Activated naive CD8-positive, alpha-beta T cell treated with anti-CD3 and anti-CD28 coated beads, Interleukin-2, amount 50 U/mL, for 24 hours (primary cell): Measurements from ENCODE around the gene FADD.
"Not testable (repeated sequence)": the region's sequence is repeated elsewhere in the genome, so short reads cannot be mapped to it uniquely, and the experiment has no call there.

Experiments used
- ATAC-seq: fragments of 150-1000 bp; cut with Tn5 transposase; one replicate; pipeline ENCODE4 v1.10.0; 2021
- DNase-seq: peaks from one replicate; pipeline ENCODE4 v3.0.0; 2021
- H3K27ac Mint-ChIP-seq: one replicate; pipeline ENCODE4 v1.8.0; 2021; ENCODE audit warnings: mild to moderate bottlenecking, mixed read lengths
- H3K27me3 Mint-ChIP-seq: one replicate; pipeline ENCODE4 v1.8.0; 2021; ENCODE audit warnings: mixed read lengths
- H3K36me3 Mint-ChIP-seq: one replicate; pipeline ENCODE4 v1.8.0; 2021; ENCODE audit warnings: low read depth, mixed read lengths
- H3K4me1 Mint-ChIP-seq: one replicate; pipeline ENCODE4 v1.8.0; 2021; ENCODE audit warnings: mixed read lengths
- H3K4me3 Mint-ChIP-seq: one replicate; pipeline ENCODE4 v1.8.0; 2021; ENCODE audit warnings: mild to moderate bottlenecking, moderate library complexity, mixed read lengths
- H3K9me3 Mint-ChIP-seq: one replicate; pipeline ENCODE4 v1.8.0; 2021; ENCODE audit warnings: mixed read lengths

FADD gene

DNA sequence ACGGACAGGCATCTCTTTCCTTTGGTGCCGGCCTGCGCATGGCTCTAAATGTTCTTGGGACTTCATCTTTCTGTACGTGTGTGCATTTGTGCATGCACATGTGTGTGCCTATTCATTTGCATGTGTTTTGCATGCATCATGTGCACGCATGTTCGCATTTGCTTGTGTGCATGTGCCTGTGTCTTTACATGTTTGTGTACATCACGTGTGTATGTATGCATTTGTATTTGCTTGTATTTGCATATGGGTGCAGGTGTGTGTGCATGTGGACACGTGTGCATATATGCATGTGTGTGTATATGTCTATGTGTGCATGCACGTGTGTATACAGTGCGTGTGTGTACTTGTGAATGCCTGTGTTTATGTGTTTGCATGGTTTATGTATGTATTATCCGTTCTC is 13.5 kb upstream of the FADD start:
- no peaks in the 10 kb centered on the region for H3K4me1 Mint-ChIP-seq
- peaks cover 5% of the 10 kb centered on the region for H3K27me3 Mint-ChIP-seq
- ATAC-seq (no peak), DNase-seq (no peak)
- H3K27ac Mint-ChIP-seq, result no peak overlapping the region
- H3K4me3 Mint-ChIP-seq, result no peak overlapping the region
- no peaks in the 10 kb centered on the region for H3K36me3 Mint-ChIP-seq
- H3K9me3 Mint-ChIP-seq, result no peaks in the 10 kb centered on the region

DNA sequence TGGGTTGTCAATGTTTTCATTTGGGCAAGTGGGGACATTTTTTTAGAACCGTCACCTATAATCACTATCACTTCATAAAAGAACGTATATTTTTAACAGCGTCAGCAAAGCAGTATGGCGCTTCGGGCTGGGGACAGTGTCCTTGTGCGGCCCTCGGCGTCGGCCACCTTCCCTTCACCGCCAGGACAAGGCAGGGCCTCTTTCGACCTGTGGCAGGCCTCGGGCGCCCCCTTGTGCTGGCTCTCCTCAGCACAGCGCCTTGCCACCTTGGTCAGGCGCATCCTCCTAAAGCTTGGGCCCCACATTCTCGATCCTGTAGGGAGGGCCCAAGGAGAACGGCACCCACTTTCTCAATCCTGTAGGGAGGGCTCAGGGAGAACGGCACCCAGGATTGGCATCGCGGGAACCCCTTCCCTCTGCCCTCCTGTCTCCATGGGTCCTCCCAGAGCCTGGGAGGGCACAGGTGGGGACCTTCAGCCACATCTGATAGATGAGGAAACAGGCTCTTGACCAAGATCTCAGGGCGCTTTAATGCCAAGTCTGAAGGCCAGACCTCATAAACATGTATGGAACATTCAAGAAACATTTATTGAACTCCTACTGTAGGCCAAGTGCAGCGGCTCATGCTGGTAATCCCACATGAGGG is 11.5 kb upstream of the FADD start:
- no peak overlapping the region for H3K27ac Mint-ChIP-seq
- DNase-seq (peak; percentile 74), ATAC-seq (no peak)
- no peaks in the 10 kb centered on the region for H3K4me1 Mint-ChIP-seq
- no peak overlapping the region for H3K4me3 Mint-ChIP-seq
- H3K9me3 Mint-ChIP-seq, result no peaks in the 10 kb centered on the region
- no peaks in the 10 kb centered on the region for H3K36me3 Mint-ChIP-seq
- peaks cover 8% of the 10 kb centered on the region for H3K27me3 Mint-ChIP-seq

- no peak for DNase-seq
- Mint-ChIP-seq H3K36me3 (no peaks in the 10 kb centered on the region), H3K4me3 (no peak overlapping the region), H3K4me1 (no peaks in the 10 kb centered on the region), H3K9me3 (no peaks in the 10 kb centered on the region), H3K27ac (no peak overlapping the region), H3K27me3 (peaks cover 8% of the 10 kb centered on the region)
- ATAC-seq, result no peak
Observed at GRCh38 chr11:70192666-70193410, 10.3 kb upstream of the FADD start.

DNA sequence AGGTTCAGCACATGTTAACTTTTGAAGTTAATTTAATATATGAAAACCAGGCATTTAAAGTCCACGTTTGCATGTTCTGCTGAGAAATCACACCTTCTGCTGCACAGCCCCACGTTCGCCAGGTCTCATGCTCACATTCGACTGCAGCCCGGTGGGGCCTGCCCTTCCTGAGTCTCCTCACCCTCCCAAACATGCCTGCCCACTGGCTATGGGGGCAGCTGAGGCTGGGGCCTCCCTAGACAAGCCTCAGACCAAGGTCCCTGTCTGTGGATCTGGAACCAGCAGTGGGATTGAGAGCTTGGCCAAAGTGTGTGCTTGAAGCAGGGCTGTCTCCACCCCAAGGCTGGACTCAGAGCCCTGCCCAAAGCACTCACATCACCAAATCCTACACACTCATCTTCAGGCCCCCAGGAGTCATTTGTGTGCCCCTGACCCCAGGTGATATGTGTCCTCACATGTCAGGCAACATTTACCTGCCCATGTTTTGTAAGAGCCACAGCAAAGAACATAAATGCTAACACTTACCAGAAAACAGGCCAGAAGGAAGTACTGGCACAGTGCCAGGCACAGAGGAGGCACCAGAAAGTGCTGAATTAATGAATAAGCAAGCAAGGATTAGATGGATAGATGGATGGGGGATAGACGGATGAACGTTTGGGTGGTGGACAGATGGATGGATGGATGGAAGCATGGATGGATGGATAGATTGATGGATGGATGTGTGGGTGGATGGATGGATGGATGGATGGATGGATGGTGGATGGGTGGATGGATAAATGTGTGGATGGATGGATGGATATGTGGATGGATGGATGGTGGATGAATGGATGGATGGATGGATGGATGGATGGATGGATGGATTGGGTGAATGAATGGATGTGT is 9.4 kb upstream of the FADD start:
- Mint-ChIP-seq H3K36me3 (no peaks in the 10 kb centered on the region), H3K27ac (no peak overlapping the region), H3K27me3 (peaks cover 8% of the 10 kb centered on the region), H3K4me1 (no peaks in the 10 kb centered on the region), H3K4me3 (no peak overlapping the region), H3K9me3 (no peaks in the 10 kb centered on the region)
- no peak for DNase-seq
- ATAC-seq, result no peak

GRCh38 chr11:70194792-70195791 is 8.0 kb upstream of the FADD start:
- Mint-ChIP-seq H3K27me3 (peaks cover 8% of the 10 kb centered on the region), H3K4me1 (no peaks in the 10 kb centered on the region), H3K4me3 (no peak overlapping the region), H3K27ac (no peak overlapping the region), H3K9me3 (no peaks in the 10 kb centered on the region), H3K36me3 (no peaks in the 10 kb centered on the region)
- DNase-seq (no peak), ATAC-seq (no peak)

DNA sequence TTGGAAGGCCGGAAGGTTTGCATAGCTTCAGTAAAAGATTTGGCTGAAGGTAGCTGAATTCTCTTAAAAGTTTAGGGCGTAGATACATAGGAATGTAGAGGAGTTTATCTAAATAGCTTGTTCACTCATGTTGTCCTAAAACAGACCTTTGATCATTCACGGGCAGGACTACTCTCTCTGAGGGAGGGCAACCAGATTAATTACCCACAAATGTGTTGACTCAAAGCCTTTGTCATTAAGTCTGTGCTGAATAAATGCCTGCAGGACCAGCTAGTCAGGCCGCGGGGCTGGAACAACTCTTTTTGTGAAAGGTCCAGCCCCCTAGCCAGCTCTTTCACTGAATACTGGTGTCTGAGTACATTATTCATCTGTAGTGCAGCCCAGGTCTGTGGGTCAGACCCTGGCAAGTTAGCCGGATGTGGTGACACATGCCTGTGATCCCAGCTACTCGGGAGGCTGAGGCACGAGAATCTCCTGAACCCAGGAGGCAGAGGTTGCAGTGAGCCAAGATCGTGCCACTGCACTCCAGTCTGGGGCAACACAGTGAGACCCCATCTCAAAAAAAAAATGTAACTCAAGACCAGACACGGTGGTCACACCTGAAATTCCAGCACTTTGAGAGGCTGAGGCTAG is 2.8 kb upstream of the FADD start:
- DNase-seq (no peak), ATAC-seq (no peak)
- peaks cover 21% of the 10 kb centered on the region for H3K4me1 Mint-ChIP-seq
- H3K4me3 Mint-ChIP-seq, result no peak overlapping the region
- H3K27me3 Mint-ChIP-seq, result peaks cover 3% of the 10 kb centered on the region
- no peaks in the 10 kb centered on the region for H3K9me3 Mint-ChIP-seq
- peaks cover 16% of the 10 kb centered on the region for H3K36me3 Mint-ChIP-seq
- no peak overlapping the region for H3K27ac Mint-ChIP-seq

DNA sequence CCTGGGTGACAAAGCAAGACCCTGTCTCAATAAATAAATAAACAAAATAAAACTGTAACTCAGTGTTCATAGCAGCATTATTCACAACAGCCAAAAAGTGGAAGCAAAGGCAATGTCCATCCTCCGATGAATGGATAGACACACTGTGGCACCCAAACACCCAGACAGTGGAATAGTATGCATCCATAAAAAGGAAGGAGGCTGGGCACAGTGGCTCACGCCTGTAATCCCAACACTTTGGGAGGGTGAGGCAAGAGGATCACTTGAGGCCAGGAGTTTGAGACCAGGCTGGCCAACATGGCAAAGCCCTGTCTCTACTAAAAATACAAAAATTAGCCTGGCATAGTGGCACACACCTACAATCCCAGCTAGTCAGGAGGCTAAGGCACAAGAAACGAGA is 2.0 kb upstream of the FADD start:
- DNase-seq, H3K4me3 Mint-ChIP-seq, H3K27ac Mint-ChIP-seq, H3K27me3 Mint-ChIP-seq, H3K9me3 Mint-ChIP-seq, ATAC-seq: not testable (repeated sequence)
- peaks cover 24% of the 10 kb centered on the region for H3K36me3 Mint-ChIP-seq
- H3K4me1 Mint-ChIP-seq, result peaks cover 28% of the 10 kb centered on the region

- peak overlapping the region; percentile 90 for H3K4me3 Mint-ChIP-seq
- peaks cover 31% of the 10 kb centered on the region for H3K36me3 Mint-ChIP-seq
- DNase-seq (no peak), ATAC-seq (no peak)
- peak overlapping the region; percentile 95 for H3K27ac Mint-ChIP-seq
- no peaks in the 10 kb centered on the region for H3K9me3 Mint-ChIP-seq
- peaks cover 37% of the 10 kb centered on the region for H3K4me1 Mint-ChIP-seq
- H3K27me3 Mint-ChIP-seq, result no peaks in the 10 kb centered on the region
Observed at GRCh38 chr11:70201882-70202861, 924 bp upstream of the FADD start.

DNA sequence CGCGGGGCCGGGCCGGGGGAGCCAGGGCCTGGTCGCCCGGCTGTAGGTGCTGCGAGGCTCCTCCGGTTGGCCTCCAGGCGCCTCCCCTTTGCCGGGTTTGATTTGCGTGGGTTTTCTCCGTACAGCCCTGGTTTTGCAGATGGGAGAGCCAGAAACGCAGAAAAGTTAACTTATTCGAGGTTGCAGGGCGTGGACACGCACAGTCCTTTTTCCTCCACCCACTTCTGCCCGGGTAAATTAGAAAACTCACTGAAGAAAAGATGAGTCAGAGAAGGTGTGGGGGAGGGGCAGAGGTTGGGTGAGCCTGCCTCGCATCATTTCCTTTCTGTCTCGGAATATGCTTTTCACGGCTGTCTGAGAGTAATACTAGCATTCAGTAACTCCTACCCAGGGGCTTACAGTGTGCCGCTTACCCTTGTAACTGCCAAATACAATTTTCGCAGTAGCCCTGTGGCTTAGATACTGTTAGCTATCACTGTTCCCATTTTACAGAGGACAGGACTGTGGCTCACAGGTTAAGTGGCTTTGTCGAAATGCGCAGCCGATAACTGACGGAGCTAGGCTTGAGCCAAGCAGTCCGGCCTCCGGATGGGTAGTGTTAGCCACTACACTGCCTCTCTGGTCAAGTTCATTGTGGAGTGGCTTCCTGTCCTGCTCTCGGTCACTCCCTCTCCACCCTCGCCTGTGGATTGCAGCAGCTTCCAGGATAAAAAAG is 812 bp downstream of the FADD start:
- DNase-seq, result peak; percentile 88
- peaks cover 42% of the 10 kb centered on the region for H3K4me1 Mint-ChIP-seq
- H3K27me3 Mint-ChIP-seq, result no peaks in the 10 kb centered on the region
- peak overlapping the region; percentile 90 for H3K4me3 Mint-ChIP-seq
- peak overlapping the region; percentile 95 for H3K27ac Mint-ChIP-seq
- peaks cover 39% of the 10 kb centered on the region for H3K36me3 Mint-ChIP-seq
- peak; percentile 68 for ATAC-seq
- H3K9me3 Mint-ChIP-seq, result no peaks in the 10 kb centered on the region

DNA sequence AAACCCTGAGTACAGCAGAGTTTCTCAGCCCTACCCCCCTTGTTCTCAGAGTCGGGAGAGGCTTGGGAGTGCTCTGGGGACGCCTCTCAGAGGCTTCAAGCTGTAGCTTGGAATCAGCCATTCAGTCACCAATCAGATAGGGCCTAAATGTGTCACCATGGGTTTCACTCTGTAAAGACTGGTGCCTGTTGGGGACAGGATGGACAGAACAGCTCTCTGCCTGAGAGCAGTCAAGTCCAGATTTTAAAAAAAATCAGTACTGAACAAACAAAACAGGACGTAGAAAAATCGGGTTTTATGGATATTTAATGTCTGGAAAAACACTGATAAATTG is 1.3 kb downstream of the FADD start:
- Mint-ChIP-seq H3K4me3 (peak overlapping the region; percentile 90), H3K27me3 (no peaks in the 10 kb centered on the region), H3K36me3 (peaks cover 43% of the 10 kb centered on the region), H3K4me1 (peaks cover 46% of the 10 kb centered on the region), H3K9me3 (no peaks in the 10 kb centered on the region), H3K27ac (peak overlapping the region; percentile 95)
- DNase-seq, result no peak
- peak; percentile 44 for ATAC-seq

- Mint-ChIP-seq H3K4me1 (peaks cover 49% of the 10 kb centered on the region), H3K27me3 (no peaks in the 10 kb centered on the region), H3K36me3 (peaks cover 46% of the 10 kb centered on the region), H3K9me3 (no peaks in the 10 kb centered on the region), H3K4me3 (peak overlapping the region; percentile 90), H3K27ac (peak overlapping the region; percentile 95)
- DNase-seq (no peak), ATAC-seq (no peak)
Observed at GRCh38 chr11:70205049-70205725, 2.1 kb downstream of the FADD start.

- Mint-ChIP-seq H3K4me1 (peaks cover 54% of the 10 kb centered on the region), H3K27ac (peak overlapping the region; percentile 80), H3K36me3 (peaks cover 47% of the 10 kb centered on the region), H3K27me3 (no peaks in the 10 kb centered on the region), H3K9me3 (no peaks in the 10 kb centered on the region), H3K4me3 (peak overlapping the region; percentile 90)
- DNase-seq (no peak), ATAC-seq (no peak)
Observed at GRCh38 chr11:70205766-70206165, 2.7 kb downstream of the FADD start.
